DOHH2 (cell line): ENCODE data around the gene PRDM16.

ENCODE experiments used
- H3F3A ChIP-seq: fragments of 200-600 bp; sonication (generic), shearing (Covaris generic); 2 replicates; pipeline ENCODE4 v1.6.0; 2016; ENCODE audit warnings: antibody characterized with exemption, mild to moderate bottlenecking; ENCODE audit not compliant: control insufficient read depth, insufficient read depth
- H3K27ac ChIP-seq: fragments of 200-600 bp; sonication (generic); 2 replicates; pipeline ENCODE4 v1.5.1; 2014; ENCODE audit warnings: low read depth, mild to moderate bottlenecking, low read length, moderate library complexity
- H3K27me3 ChIP-seq: fragments of 200-600 bp; sonication (generic); 2 replicates; pipeline ENCODE4 v1.6.1; 2014; ENCODE audit warnings: mild to moderate bottlenecking, low read length, mixed read lengths; ENCODE audit not compliant: control insufficient read depth
- H3K36me3 ChIP-seq: fragments of 200-600 bp; sonication (generic); 2 replicates; pipeline ENCODE4 v1.6.1; 2014; ENCODE audit warnings: mild to moderate bottlenecking, low read length, moderate library complexity, mixed read lengths; ENCODE audit not compliant: control insufficient read depth
- H3K4me1 ChIP-seq: fragments of 200-600 bp; sonication (generic); 2 replicates; pipeline ENCODE4 v1.6.1; 2014; ENCODE audit warnings: mild to moderate bottlenecking, low read length, mixed read lengths; ENCODE audit not compliant: control insufficient read depth
- H3K4me2 ChIP-seq: fragments of 200-600 bp; sonication (generic); 2 replicates; pipeline ENCODE4 v1.6.0; 2014; ENCODE audit warnings: mild to moderate bottlenecking, low read length, moderate library complexity
- H3K4me3 ChIP-seq: fragments of 200-600 bp; sonication (generic); 2 replicates; pipeline ENCODE4 v1.5.1; 2014; ENCODE audit warnings: mild to moderate bottlenecking, low read length, mixed read lengths
- H3K79me2 ChIP-seq: fragments of 200-600 bp; sonication (generic); 2 replicates; pipeline ENCODE4 v1.6.1; 2014; ENCODE audit warnings: mild to moderate bottlenecking, low read length, mixed read lengths; ENCODE audit not compliant: control insufficient read depth
- H3K9me2 ChIP-seq: fragments of 200-600 bp; sonication (generic); replicated peaks from 2 replicates; pipeline ENCODE4 v1.6.1; 2014; ENCODE audit warnings: mild to moderate bottlenecking, low read length, mixed read lengths; ENCODE audit not compliant: control insufficient read depth
- H3K9me3 ChIP-seq: fragments of 200-600 bp; sonication (generic); 2 replicates; pipeline ENCODE4 v1.6.1; 2014; ENCODE audit warnings: antibody characterized with exemption, low read length, mixed read lengths; ENCODE audit not compliant: control insufficient read depth, insufficient read depth
- H4K20me1 ChIP-seq: fragments of 200-600 bp; sonication (generic); 2 replicates; pipeline ENCODE4 v1.6.0; 2014; ENCODE audit warnings: low read depth, mild to moderate bottlenecking, antibody characterized with exemption, low read length, moderate library complexity; ENCODE audit not compliant: control insufficient read depth, insufficient read depth
- EZH2phosphoT487 ChIP-seq: fragments of 200-600 bp; sonication (generic); IDR thresholded peaks from 2 replicates; pipeline ENCODE4 v1.6.1; 2017; ENCODE audit warnings: borderline replicate concordance, mild to moderate bottlenecking, antibody characterized with exemption, low read length, moderate library complexity, mixed read lengths
- TF ChIP-seq, protein P1 (sequence below): fragments of 200-600 bp; sonication (generic); IDR thresholded peaks from one replicate; pipeline ENCODE4 v1.5.1; 2014; ENCODE audit warnings: antibody characterized with exemption, mild to moderate bottlenecking, low read depth, low read length; ENCODE audit not compliant: poor library complexity, severe bottlenecking

Gene PRDM16

DNA sequence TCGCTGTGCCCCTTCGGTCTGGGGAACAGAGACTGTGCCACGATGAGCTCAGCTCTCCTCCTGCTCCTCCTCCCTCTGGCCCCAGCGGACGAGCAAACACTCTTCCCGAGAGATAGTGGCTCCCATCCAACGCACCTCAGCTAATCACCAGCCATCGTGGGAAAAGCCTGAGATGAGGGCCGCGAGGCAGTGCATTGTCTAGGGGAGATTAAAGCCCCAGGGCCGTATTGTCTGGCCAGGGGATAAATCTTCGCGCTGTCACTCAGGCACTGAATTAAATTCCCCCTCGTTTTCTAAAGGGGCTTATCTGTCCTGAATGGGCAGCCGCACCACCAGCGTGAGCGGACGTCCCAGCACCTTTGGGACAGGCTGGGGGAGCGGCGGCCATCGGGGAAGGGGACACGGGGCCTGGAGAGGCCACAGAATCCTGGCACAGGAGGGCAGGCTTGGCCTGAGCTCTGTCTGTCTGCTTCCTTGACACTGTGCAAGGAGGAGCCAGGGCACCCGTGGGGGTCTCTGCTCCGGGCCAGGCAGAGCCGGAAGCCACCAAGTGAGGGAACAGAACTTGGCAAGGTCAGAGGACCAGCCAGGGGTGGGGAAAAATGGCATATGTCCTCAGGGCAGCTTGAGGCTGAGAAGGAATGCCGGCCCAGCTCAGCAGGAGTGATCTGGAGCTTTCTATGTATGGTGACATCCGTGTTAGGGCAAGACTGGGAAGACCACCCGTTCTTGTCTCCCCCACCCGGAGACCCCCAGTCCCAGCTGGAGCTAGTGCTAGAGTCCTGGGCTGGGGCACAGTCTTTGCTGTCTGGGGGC is 32.3 kb downstream of the PRDM16 start:
- no peak overlapping the region for H3K4me2 ChIP-seq
- no peaks in the 10 kb centered on the region for H3F3A ChIP-seq
- H3K27me3 ChIP-seq: no peaks in the 10 kb centered on the region
- H3K9me3 ChIP-seq: no peaks in the 10 kb centered on the region
- no peaks in the 10 kb centered on the region for H3K79me2 ChIP-seq
- H3K4me1 ChIP-seq: no peaks in the 10 kb centered on the region
- no peaks in the 10 kb centered on the region for H4K20me1 ChIP-seq
- no peak for TF ChIP-seq EZH2phosphoT487
- TF ChIP-seq, protein P1, sequence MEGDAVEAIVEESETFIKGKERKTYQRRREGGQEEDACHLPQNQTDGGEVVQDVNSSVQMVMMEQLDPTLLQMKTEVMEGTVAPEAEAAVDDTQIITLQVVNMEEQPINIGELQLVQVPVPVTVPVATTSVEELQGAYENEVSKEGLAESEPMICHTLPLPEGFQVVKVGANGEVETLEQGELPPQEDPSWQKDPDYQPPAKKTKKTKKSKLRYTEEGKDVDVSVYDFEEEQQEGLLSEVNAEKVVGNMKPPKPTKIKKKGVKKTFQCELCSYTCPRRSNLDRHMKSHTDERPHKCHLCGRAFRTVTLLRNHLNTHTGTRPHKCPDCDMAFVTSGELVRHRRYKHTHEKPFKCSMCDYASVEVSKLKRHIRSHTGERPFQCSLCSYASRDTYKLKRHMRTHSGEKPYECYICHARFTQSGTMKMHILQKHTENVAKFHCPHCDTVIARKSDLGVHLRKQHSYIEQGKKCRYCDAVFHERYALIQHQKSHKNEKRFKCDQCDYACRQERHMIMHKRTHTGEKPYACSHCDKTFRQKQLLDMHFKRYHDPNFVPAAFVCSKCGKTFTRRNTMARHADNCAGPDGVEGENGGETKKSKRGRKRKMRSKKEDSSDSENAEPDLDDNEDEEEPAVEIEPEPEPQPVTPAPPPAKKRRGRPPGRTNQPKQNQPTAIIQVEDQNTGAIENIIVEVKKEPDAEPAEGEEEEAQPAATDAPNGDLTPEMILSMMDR: no peak
- H3K27ac ChIP-seq: no peak overlapping the region
- H3K9me2 ChIP-seq: no peaks in the 10 kb centered on the region
- no peaks in the 10 kb centered on the region for H3K36me3 ChIP-seq
- no peak overlapping the region for H3K4me3 ChIP-seq

DNA sequence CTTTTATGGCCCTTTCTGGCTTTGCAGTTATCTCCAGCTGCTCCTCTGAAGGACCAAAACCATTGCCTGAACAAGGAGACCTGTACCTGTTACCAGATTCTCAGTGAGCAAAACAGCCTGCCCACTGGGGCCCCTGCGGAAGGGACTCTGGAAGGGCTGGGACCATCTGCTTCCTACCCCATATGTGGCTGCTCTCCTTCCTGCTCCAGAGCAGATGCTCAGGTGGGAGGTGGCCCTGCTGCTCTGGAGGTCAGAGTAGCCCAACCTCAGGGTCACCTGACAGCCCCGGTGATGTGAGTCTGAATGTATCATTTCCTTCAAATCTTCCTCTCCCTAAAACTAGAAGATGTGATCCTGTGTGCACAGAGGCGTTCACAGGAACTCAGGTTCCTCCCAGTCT is 33.6 kb downstream of the PRDM16 start:
- no peaks in the 10 kb centered on the region for H4K20me1 ChIP-seq
- no peaks in the 10 kb centered on the region for H3K9me2 ChIP-seq
- H3K9me3 ChIP-seq: no peaks in the 10 kb centered on the region
- no peak overlapping the region for H3K27ac ChIP-seq
- no peak overlapping the region for H3K4me3 ChIP-seq
- TF ChIP-seq, protein P1: no peak
- TF ChIP-seq EZH2phosphoT487: no peak
- no peaks in the 10 kb centered on the region for H3K4me1 ChIP-seq
- no peak overlapping the region for H3K4me2 ChIP-seq
- H3K36me3 ChIP-seq: no peaks in the 10 kb centered on the region
- H3K79me2 ChIP-seq: no peaks in the 10 kb centered on the region
- no peaks in the 10 kb centered on the region for H3F3A ChIP-seq
- H3K27me3 ChIP-seq: no peaks in the 10 kb centered on the region

DNA sequence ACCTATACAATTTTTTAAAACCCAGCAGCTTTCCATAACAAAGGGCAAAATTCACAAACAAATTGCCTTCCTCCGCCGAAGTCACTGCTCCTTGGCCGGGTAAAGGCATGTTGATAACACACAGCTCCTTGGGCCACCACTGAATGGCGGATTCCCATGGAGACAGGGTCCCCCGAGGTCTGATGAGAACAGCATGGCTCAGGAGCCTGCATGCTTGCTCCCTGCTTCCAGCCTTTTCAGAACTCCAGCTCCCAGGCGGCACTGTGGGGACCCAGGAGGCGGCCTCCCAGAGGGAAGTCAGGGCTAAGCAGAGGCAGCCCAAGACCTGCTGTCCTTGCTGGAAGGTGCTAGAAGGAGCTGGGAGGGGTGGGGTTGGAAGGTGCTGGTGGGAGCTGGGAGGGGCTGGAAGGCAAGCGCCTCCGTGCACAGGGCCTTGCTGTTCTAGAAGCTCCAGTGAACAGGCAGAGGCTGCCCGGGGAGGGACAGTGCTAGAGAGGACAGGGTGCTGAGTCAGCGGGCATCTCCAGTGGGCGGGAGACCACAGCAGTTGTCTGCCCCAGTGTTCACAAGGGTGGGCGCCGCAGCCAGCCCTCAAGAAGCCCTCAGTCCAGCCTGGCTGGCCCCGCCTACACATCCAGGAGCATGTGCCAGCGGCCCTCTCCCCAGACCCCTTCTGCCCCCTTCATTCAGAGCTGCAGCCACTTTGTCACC is 35.1 kb downstream of the PRDM16 start:
- Histone ChIP-seq H3K9me2 (no peaks in the 10 kb centered on the region), H3K27ac (no peak overlapping the region), H3K27me3 (no peaks in the 10 kb centered on the region), H3K36me3 (no peaks in the 10 kb centered on the region), H3K9me3 (no peaks in the 10 kb centered on the region), H3K4me2 (no peak overlapping the region), H3K4me1 (no peaks in the 10 kb centered on the region), H3K79me2 (no peaks in the 10 kb centered on the region), H3K4me3 (no peak overlapping the region), H3F3A (no peaks in the 10 kb centered on the region), H4K20me1 (no peaks in the 10 kb centered on the region)
- no peak for TF ChIP-seq EZH2phosphoT487
- TF ChIP-seq, protein P1: no peak
